GM12864 (cell line): ENCODE results near the gene SEL1L2.

Experiments used
- DNase-seq: peaks from one replicate; pipeline ENCODE4 v3.0.0-alpha.2; 2011; ENCODE audit warnings: low read depth
- H3K4me3 ChIP-seq: 2 replicates; pipeline ENCODE4 v1.5.1; 2011; ENCODE audit warnings: mild to moderate bottlenecking, low read depth, low read length, control low read depth
- CTCF ChIP-seq: IDR thresholded peaks from 2 replicates; pipeline ENCODE4 v1.5.1; 2011; ENCODE audit warnings: low read depth, mild to moderate bottlenecking, moderate library complexity, low read length, control low read depth, inconsistent platforms; ENCODE audit errors: missing control alignments

SEL1L2 gene

DNA sequence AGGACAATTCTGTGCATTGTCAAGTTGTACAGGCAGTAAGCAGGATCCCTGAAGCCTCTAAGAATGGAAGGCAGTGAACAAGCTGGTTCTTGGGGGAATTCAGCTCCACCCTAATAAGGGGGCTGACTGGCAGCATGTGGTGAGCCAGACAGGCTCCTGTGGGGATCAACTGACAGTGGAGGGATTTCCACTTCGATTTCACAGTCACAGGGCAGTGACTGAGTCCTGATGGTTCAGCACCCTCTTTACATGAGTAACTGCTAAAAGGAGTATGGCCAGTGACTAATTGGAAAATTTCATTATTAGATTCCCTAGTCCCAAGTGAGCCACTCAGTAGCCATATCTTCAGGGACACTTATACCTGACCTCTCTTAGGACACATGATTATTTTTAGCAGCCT, 127.2 kb downstream of the SEL1L2 start:
- no peak overlapping the region for H3K4me3 ChIP-seq
- TF ChIP-seq CTCF, result no peak
- DNase-seq, result no peak

GRCh38 chr20:13862245-13862644, 128.2 kb downstream of the SEL1L2 start:
- H3K4me3 ChIP-seq, result no peak overlapping the region
- no peak for TF ChIP-seq CTCF
- no peak for DNase-seq

GRCh38 chr20:13858871-13859270, 131.5 kb downstream of the SEL1L2 start:
- DNase-seq, result no peak
- no peak for TF ChIP-seq CTCF

GRCh38 chr20:13858439-13858838, 132.0 kb downstream of the SEL1L2 start:
- TF ChIP-seq CTCF, result no peak
- no peak overlapping the region for H3K4me3 ChIP-seq

More at GRCh38 chr20:13858871-13859270, 131.5 kb downstream of the SEL1L2 start:
- no peak overlapping the region for H3K4me3 ChIP-seq

GRCh38 chr20:13857961-13858360, 132.5 kb downstream of the SEL1L2 start:
- no peak for DNase-seq
- H3K4me3 ChIP-seq, result no peak overlapping the region
- no peak for TF ChIP-seq CTCF

More at GRCh38 chr20:13858439-13858838, 132.0 kb downstream of the SEL1L2 start:
- DNase-seq, result no peak

GRCh38 chr20:13857304-13857703, 133.1 kb downstream of the SEL1L2 start:
- H3K4me3 ChIP-seq, result no peak overlapping the region
- no peak for TF ChIP-seq CTCF
- DNase-seq, result no peak

GRCh38 chr20:13856354-13856753, 134.1 kb downstream of the SEL1L2 start:
- H3K4me3 ChIP-seq, result no peak overlapping the region
- no peak for TF ChIP-seq CTCF
- no peak for DNase-seq
